Peyer's patch (tissue), 4 donors: Measurements from ENCODE around the gene CDHR2.

Experiments used
- POLR2A ChIP-seq, 2 donors: fragments of 450-650 bp; IDR thresholded peaks; one replicate each; pipeline ENCODE4 v1.5.1; 2017; ENCODE audit warnings: antibody characterized with exemption in 2 of 2, mild to moderate bottlenecking in 2 of 2, moderate library complexity in 2 of 2
- TF ChIP-seq, protein P1 (sequence below), 6 experiments: fragments of 450-650 bp in 4 of 6; fragments of 200-600 bp in 2 of 6; sonication (generic) in 1 of 6; IDR thresholded peaks; one replicate each; pipeline ENCODE4 v1.5.1; 2017 to 2019; ENCODE audit warnings: antibody characterized with exemption in 6 of 6, mild to moderate bottlenecking in 3 of 6, moderate library complexity in 1 of 6

DNA sequence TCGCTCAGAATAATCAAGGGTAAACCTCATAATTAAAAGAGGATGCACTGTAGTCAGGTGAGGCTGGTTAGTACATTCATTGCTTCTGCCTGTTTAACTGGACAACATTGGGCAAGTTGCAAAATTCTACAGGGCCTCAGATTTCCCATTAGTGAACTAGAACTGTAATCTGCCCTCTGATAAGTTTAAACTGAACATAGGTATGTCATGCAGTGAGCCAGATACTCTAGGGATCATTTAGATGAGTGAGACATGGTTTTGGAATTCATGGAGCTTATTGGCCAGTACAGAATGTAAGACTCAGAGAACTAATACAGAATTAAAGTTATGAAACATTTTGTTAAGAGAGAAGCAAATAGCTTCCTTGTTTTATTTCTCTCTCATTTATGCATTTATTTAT lies 47.8 kb upstream of the CDHR2 start:
- TF ChIP-seq, protein P1, sequence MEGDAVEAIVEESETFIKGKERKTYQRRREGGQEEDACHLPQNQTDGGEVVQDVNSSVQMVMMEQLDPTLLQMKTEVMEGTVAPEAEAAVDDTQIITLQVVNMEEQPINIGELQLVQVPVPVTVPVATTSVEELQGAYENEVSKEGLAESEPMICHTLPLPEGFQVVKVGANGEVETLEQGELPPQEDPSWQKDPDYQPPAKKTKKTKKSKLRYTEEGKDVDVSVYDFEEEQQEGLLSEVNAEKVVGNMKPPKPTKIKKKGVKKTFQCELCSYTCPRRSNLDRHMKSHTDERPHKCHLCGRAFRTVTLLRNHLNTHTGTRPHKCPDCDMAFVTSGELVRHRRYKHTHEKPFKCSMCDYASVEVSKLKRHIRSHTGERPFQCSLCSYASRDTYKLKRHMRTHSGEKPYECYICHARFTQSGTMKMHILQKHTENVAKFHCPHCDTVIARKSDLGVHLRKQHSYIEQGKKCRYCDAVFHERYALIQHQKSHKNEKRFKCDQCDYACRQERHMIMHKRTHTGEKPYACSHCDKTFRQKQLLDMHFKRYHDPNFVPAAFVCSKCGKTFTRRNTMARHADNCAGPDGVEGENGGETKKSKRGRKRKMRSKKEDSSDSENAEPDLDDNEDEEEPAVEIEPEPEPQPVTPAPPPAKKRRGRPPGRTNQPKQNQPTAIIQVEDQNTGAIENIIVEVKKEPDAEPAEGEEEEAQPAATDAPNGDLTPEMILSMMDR (IDR thresholded peaks at IDR 0.05) = no peak
- no peak for TF ChIP-seq POLR2A (IDR thresholded peaks at IDR 0.05)
